Erythroblast (primary cell): Measurements from ENCODE around the gene NBEAL2.

Experiments used
- GATA1 ChIP-seq: IDR thresholded peaks from 2 replicates; pipeline ENCODE4 v1.6.1; 2011; ENCODE audit warnings: low read depth, mild to moderate bottlenecking, control low read depth, low read length, moderate library complexity
- POLR2A ChIP-seq: IDR thresholded peaks from 2 replicates; pipeline ENCODE4 v1.6.1; 2011; ENCODE audit warnings: mild to moderate bottlenecking, low read length

- TF ChIP-seq POLR2A (no peak), GATA1 (no peak)
Observed at GRCh38 chr3:46999516-47000197, 20.2 kb downstream of the NBEAL2 start.
